GM18519 (cell line): ENCODE results near the gene POLR2H.

ENCODE experiments used
- ATAC-seq: cut with Tn5 transposase; IDR thresholded peaks from one replicate; pipeline ENCODE4 v1.9.1; 2021; ENCODE audit warnings: mild to moderate bottlenecking, moderate library complexity; ENCODE audit not compliant: unreplicated experiment, low FRiP score

The POLR2H gene

GRCh38 chr3:184384856-184385422 lies 23.4 kb downstream of the POLR2H start:
- ATAC-seq = no peak

- no peak for ATAC-seq
These were observed 24.7 kb downstream of the POLR2H start for GRCh38 chr3:184386047-184386806.

GRCh38 chr3:184387174-184387714 lies 25.7 kb downstream of the POLR2H start:
- ATAC-seq = no peak

- no peak for ATAC-seq
These were observed 26.8 kb downstream of the POLR2H start for GRCh38 chr3:184388164-184388935.

GRCh38 chr3:184388936-184389230 lies 27.4 kb downstream of the POLR2H start:
- no peak for ATAC-seq

GRCh38 chr3:184389384-184389783 lies 27.9 kb downstream of the POLR2H start:
- no peak for ATAC-seq

- no peak for ATAC-seq
These were observed 28.5 kb downstream of the POLR2H start for GRCh38 chr3:184389935-184390528.

- no peak for ATAC-seq
These were observed 29.8 kb downstream of the POLR2H start for GRCh38 chr3:184391266-184391665.

GRCh38 chr3:184395320-184395660 lies 33.8 kb downstream of the POLR2H start:
- no peak for ATAC-seq

GRCh38 chr3:184399410-184399809 lies 37.9 kb downstream of the POLR2H start:
- ATAC-seq = no peak

- ATAC-seq = no peak
These were observed 43.8 kb downstream of the POLR2H start for GRCh38 chr3:184405075-184406030.

- ATAC-seq = no peak
These were observed 47.9 kb downstream of the POLR2H start for GRCh38 chr3:184409331-184409926.

GRCh38 chr3:184409946-184410500 lies 48.5 kb downstream of the POLR2H start:
- ATAC-seq = no peak

GRCh38 chr3:184414418-184415202 lies 53.1 kb downstream of the POLR2H start:
- ATAC-seq = no peak

GRCh38 chr3:184415203-184415490 lies 53.6 kb downstream of the POLR2H start:
- ATAC-seq = no peak

- no peak for ATAC-seq
These were observed 56.3 kb downstream of the POLR2H start for GRCh38 chr3:184417619-184418327.
